ENCODE data around the gene PCNX3. TPM values are rescaled to one million over a fixed set of nuclear protein-coding genes. Genes with fewer than 3 reads are reported as not detected.

The PCNX3 gene
- total RNA-seq, 2 donors from 2014 or later, result 48.1 to 57.3 TPM

- 89 to 91% methylated on average over 3 of the region's 3 CpGs for WGBS, 2 experiments (ENCODE audit: insufficient coverage in 1 of 2, insufficient read length in 1 of 2)
- Histone ChIP-seq H3K4me3 (ENCODE audit: low read length) (no peak overlapping the region), H3K4me1 (ENCODE audit: control insufficient read depth, insufficient read depth, low read length) (peaks cover 2% of the 10 kb centered on the region), H3K27me3 (ENCODE audit: control insufficient read depth, insufficient read depth, low read length, poor library complexity, severe bottlenecking) (peaks cover 46% of the 10 kb centered on the region), H3K9me3 (ENCODE audit: control insufficient read depth, low read length) (no peaks in the 10 kb centered on the region), H3K27ac (ENCODE audit: low read depth, low read length) (no peak overlapping the region), H3K9ac (ENCODE audit: extremely low read depth, low read length, poor library complexity, severe bottlenecking) (no peak overlapping the region), H3K36me3 (ENCODE audit: control insufficient read depth, insufficient read depth, low read length) (no peaks in the 10 kb centered on the region)
- Mint-ChIP-seq H3K4me3 (no peak overlapping the region), H3K9me3 (no peaks in the 10 kb centered on the region), H3K4me1 (peaks cover 18% of the 10 kb centered on the region), H3K27me3 (ENCODE audit: insufficient read depth) (peaks cover 84% of the 10 kb centered on the region), H3K36me3 (ENCODE audit: low read depth) (peaks cover 3% of the 10 kb centered on the region), H3K27ac (no peak overlapping the region)
- no peak for DNase-seq
- TF ChIP-seq CTCF (conservative IDR thresholded peaks at IDR 0.05), result no peak
These were observed 36.9 kb upstream of the PCNX3 start for GRCh38 chr11:65578667-65579066.

- H3K36me3 Mint-ChIP-seq (ENCODE audit: low read depth), result no peaks in the 10 kb centered on the region
- Histone ChIP-seq H3K9me3 (ENCODE audit: control insufficient read depth, low read length) (no peaks in the 10 kb centered on the region), H3K36me3 (ENCODE audit: control insufficient read depth, insufficient read depth, low read length) (no peaks in the 10 kb centered on the region), H3K27me3 (ENCODE audit: control insufficient read depth, insufficient read depth, low read length, poor library complexity, severe bottlenecking) (peaks cover 53% of the 10 kb centered on the region), H3K27ac (ENCODE audit: low read depth, low read length) (no peak overlapping the region), H3K9ac (ENCODE audit: extremely low read depth, low read length, poor library complexity, severe bottlenecking) (no peak overlapping the region), H3K4me3 (ENCODE audit: low read length) (no peak overlapping the region), H3K4me1 (ENCODE audit: control insufficient read depth, insufficient read depth, low read length) (peaks cover 2% of the 10 kb centered on the region)
- TF ChIP-seq CTCF (conservative IDR thresholded peaks at IDR 0.05), result no peak
- H3K4me1 Mint-ChIP-seq, result peaks cover 15% of the 10 kb centered on the region
- no peak overlapping the region for H3K4me3 Mint-ChIP-seq
- peaks cover 90% of the 10 kb centered on the region for H3K27me3 Mint-ChIP-seq (ENCODE audit: insufficient read depth)
- DNase-seq, result no peak
- no peak overlapping the region for H3K27ac Mint-ChIP-seq
- WGBS, 2 experiments (ENCODE audit: insufficient coverage in 1 of 2, insufficient read length in 1 of 2), result 80 to 89% methylated on average over 3 to 4 of the region's 4 CpGs
- H3K9me3 Mint-ChIP-seq, result no peaks in the 10 kb centered on the region
These were observed 36.3 kb upstream of the PCNX3 start for GRCh38 chr11:65579291-65579690.

DNA sequence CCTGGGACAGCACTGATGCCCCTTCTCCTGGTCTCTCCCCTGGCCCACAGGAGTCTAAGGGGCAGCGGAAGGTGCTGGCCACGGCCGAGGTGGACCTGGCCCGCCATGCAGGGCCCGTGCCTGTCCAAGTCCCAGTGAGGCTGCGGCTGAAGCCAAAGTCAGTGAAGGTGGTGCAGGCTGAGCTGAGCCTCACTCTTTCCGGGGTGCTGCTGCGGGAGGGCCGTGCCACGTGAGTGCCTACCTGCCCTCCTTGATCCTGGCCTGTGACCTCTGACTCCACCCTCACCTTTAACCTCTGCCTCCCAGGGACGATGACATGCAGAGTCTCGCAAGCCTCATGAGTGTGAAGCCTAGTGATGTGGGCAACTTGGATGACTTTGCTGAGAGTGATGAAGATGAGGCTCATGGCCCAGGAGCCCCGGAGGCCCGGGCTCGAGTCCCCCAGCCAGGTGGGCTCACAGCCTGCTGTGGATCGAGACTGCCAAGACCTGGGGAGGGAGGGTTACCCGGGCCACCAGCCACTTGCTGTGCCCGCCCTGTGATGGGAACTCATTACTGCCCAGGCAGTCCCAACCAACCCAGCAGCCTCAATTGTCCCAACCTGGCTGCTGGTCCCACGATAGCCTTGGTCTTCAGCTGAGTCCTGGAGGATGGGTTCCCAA lies 35.4 kb upstream of the PCNX3 start:
- H3K36me3 Mint-ChIP-seq (ENCODE audit: low read depth), result no peaks in the 10 kb centered on the region
- no peak overlapping the region for H3K27ac Mint-ChIP-seq
- no peaks in the 10 kb centered on the region for H3K9me3 Mint-ChIP-seq

More for the DNA sequence above, 35.4 kb upstream of the PCNX3 start:
- DNase-seq, result no peak
- Histone ChIP-seq H3K9ac (ENCODE audit: extremely low read depth, low read length, poor library complexity, severe bottlenecking) (no peak overlapping the region), H3K27me3 (ENCODE audit: control insufficient read depth, insufficient read depth, low read length, poor library complexity, severe bottlenecking) (peaks cover 54% of the 10 kb centered on the region), H3K4me3 (ENCODE audit: low read length) (no peak overlapping the region), H3K36me3 (ENCODE audit: control insufficient read depth, insufficient read depth, low read length) (no peaks in the 10 kb centered on the region), H3K27ac (ENCODE audit: low read depth, low read length) (no peak overlapping the region), H3K4me1 (ENCODE audit: control insufficient read depth, insufficient read depth, low read length) (no peaks in the 10 kb centered on the region), H3K9me3 (ENCODE audit: control insufficient read depth, low read length) (no peaks in the 10 kb centered on the region)
- TF ChIP-seq CTCF (conservative IDR thresholded peaks at IDR 0.05), result no peak
- WGBS, 2 experiments (ENCODE audit: insufficient coverage in 1 of 2, insufficient read length in 1 of 2), result 94 to 96% methylated on average over 13 to 19 of the region's 19 CpGs
- peaks cover 9% of the 10 kb centered on the region for H3K4me1 Mint-ChIP-seq
- no peak overlapping the region for H3K4me3 Mint-ChIP-seq
- peaks cover 90% of the 10 kb centered on the region for H3K27me3 Mint-ChIP-seq (ENCODE audit: insufficient read depth)

Measured in endodermal cell (in vitro differentiated cells).